ENCODE data around the gene MYO5A.

MYO5A gene

GRCh38 chr15:52349052-52349700 lies 179.5 kb downstream of the MYO5A start:
- TF ChIP-seq CTCF (conservative IDR thresholded peaks at IDR 0.05) = no peak
- TF ChIP-seq ZFX (IDR thresholded peaks at IDR 0.05) = no peak
- H3K27ac ChIP-seq = no peak overlapping the region

- no peak for TF ChIP-seq CTCF (conservative IDR thresholded peaks at IDR 0.05)
- TF ChIP-seq ZFX (IDR thresholded peaks at IDR 0.05) = no peak
- H3K27ac ChIP-seq = no peak overlapping the region
Observed at GRCh38 chr15:52348056-52348745, 180.5 kb downstream of the MYO5A start.

- H3K27ac ChIP-seq = no peak overlapping the region
- TF ChIP-seq CTCF (conservative IDR thresholded peaks at IDR 0.05) (no peak), ZFX (IDR thresholded peaks at IDR 0.05) (no peak)
Observed at GRCh38 chr15:52344592-52344991, 184.1 kb downstream of the MYO5A start.

GRCh38 chr15:52343831-52344230 lies 184.8 kb downstream of the MYO5A start:
- H3K27ac ChIP-seq = no peak overlapping the region
- TF ChIP-seq CTCF (conservative IDR thresholded peaks at IDR 0.05) (no peak), ZFX (IDR thresholded peaks at IDR 0.05) (no peak)

- TF ChIP-seq CTCF (conservative IDR thresholded peaks at IDR 0.05) (no peak), ZFX (IDR thresholded peaks at IDR 0.05) (no peak)
- H3K27ac ChIP-seq = no peak overlapping the region
Observed at GRCh38 chr15:52340093-52340492, 188.6 kb downstream of the MYO5A start.

GRCh38 chr15:52338891-52339290 lies 189.8 kb downstream of the MYO5A start:
- TF ChIP-seq ZFX (IDR thresholded peaks at IDR 0.05) = no peak
- no peak for TF ChIP-seq CTCF (conservative IDR thresholded peaks at IDR 0.05)
- no peak overlapping the region for H3K27ac ChIP-seq

GRCh38 chr15:52338058-52338457 lies 190.6 kb downstream of the MYO5A start:
- TF ChIP-seq ZFX (IDR thresholded peaks at IDR 0.05) (no peak), CTCF (conservative IDR thresholded peaks at IDR 0.05) (no peak)
- no peak overlapping the region for H3K27ac ChIP-seq

All from C4-2B (cell line).